OCI-LY1 (cell line): ENCODE results near the gene POGK.

Experiments
- H2AFZ ChIP-seq: fragments of 200-600 bp; sonication (generic), shearing (Covaris generic); 2 replicates; pipeline ENCODE4 v1.6.0; 2014; ENCODE audit warnings: antibody characterized with exemption, mild to moderate bottlenecking, low read length
- H3F3A ChIP-seq: fragments of 200-600 bp; sonication (generic), shearing (Covaris generic); 2 replicates; pipeline ENCODE4 v1.6.0; 2014; ENCODE audit warnings: mild to moderate bottlenecking, antibody characterized with exemption, low read length, moderate library complexity; ENCODE audit not compliant: insufficient read depth
- H3K27ac ChIP-seq: fragments of 200-600 bp; sonication (generic); 2 replicates; pipeline ENCODE4 v1.5.1; 2014; ENCODE audit warnings: low read length, mixed run types, mild to moderate bottlenecking, low read depth; ENCODE audit not compliant: poor library complexity, severe bottlenecking
- H3K27me3 ChIP-seq: fragments of 200-600 bp; sonication (generic); 2 replicates; pipeline ENCODE4 v1.6.0; 2014; ENCODE audit warnings: antibody characterized with exemption, mild to moderate bottlenecking, low read length, moderate library complexity; ENCODE audit not compliant: insufficient read depth
- H3K36me3 ChIP-seq: fragments of 200-600 bp; sonication (generic); 2 replicates; pipeline ENCODE4 v1.6.1; 2014; ENCODE audit warnings: mild to moderate bottlenecking, antibody characterized with exemption, low read length, moderate library complexity, mixed read lengths; ENCODE audit not compliant: insufficient read depth
- H3K4me1 ChIP-seq: fragments of 200-600 bp; sonication (generic); 2 replicates; pipeline ENCODE4 v1.5.1; 2014; ENCODE audit warnings: mild to moderate bottlenecking, low read length, moderate library complexity; ENCODE audit not compliant: insufficient read depth, severe bottlenecking
- H3K4me2 ChIP-seq: fragments of 200-600 bp; sonication (generic), shearing (Covaris generic); 2 replicates; pipeline ENCODE4 v1.6.1; 2014; ENCODE audit warnings: low read length
- H3K4me3 ChIP-seq: fragments of 200-600 bp; sonication (generic); 2 replicates; pipeline ENCODE4 v1.5.1; 2014; ENCODE audit warnings: low read length, low read depth, mild to moderate bottlenecking, mixed read lengths; ENCODE audit not compliant: poor library complexity, severe bottlenecking
- H3K79me2 ChIP-seq: fragments of 200-600 bp; shearing (Covaris generic); 2 replicates; pipeline ENCODE4 v1.6.1; 2016; ENCODE audit warnings: mixed run types, low read length, mixed read lengths; ENCODE audit not compliant: insufficient read depth
- H3K9ac ChIP-seq: fragments of 200-600 bp; sonication (generic), shearing (Covaris generic); 2 replicates; pipeline ENCODE4 v1.6.1; 2014; ENCODE audit warnings: mild to moderate bottlenecking, low read length, mixed read lengths
- H3K9me2 ChIP-seq: fragments of 200-600 bp; sonication (generic), shearing (Covaris generic); 2 replicates; pipeline ENCODE4 v1.6.1; 2014; ENCODE audit warnings: low read depth, mild to moderate bottlenecking, low read length, mixed read lengths
- H3K9me3 ChIP-seq: fragments of 200-600 bp; shearing (Covaris generic); 2 replicates; pipeline ENCODE4 v1.6.1; 2014; ENCODE audit warnings: low read length, mixed read lengths
- H4K20me1 ChIP-seq: fragments of 200-600 bp; sonication (generic), shearing (Covaris generic); 2 replicates; pipeline ENCODE4 v1.6.0; 2016; ENCODE audit warnings: mild to moderate bottlenecking, low read length; ENCODE audit not compliant: insufficient read depth
- CTCF ChIP-seq: fragments of 200-600 bp; sonication (generic), shearing (Covaris generic); IDR thresholded peaks from 2 replicates; pipeline ENCODE4 v1.5.1; 2017; ENCODE audit warnings: mild to moderate bottlenecking, antibody characterized with exemption, low read length, moderate library complexity, mixed read lengths
- EZH2 ChIP-seq: fragments of 200-600 bp; sonication (generic), shearing (Covaris generic); IDR thresholded peaks from 2 replicates; pipeline ENCODE4 v1.8.0; 2017; ENCODE audit warnings: borderline replicate concordance, mixed run types, mild to moderate bottlenecking, antibody characterized with exemption, low read length, moderate library complexity, mixed read lengths

POGK gene

DNA sequence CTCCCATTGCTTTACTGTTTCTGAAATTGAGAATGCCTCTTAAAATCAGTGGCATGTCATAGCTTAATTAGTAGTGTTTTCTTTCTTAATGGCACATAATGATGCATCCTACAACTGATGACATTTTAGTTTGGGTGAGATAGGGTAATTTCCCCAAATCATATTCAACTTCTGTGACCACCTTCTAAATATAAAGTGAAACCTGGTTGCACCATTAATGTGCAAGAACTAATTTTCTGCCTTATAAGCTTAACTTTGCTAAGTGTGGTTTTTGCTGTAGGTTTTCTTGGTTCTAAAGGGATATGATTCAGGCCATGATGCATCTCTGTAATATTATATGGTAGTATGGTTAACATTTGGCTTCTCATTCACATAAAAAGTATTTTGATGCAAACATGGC is 8.9 kb downstream of the POGK start:
- Histone ChIP-seq H3K4me2 (no peak overlapping the region), H4K20me1 (no peaks in the 10 kb centered on the region), H2AFZ (no peak overlapping the region), H3K9ac (no peak overlapping the region), H3K27me3 (no peaks in the 10 kb centered on the region), H3F3A (no peaks in the 10 kb centered on the region), H3K4me1 (peaks cover 9% of the 10 kb centered on the region), H3K4me3 (no peak overlapping the region), H3K79me2 (no peaks in the 10 kb centered on the region), H3K27ac (no peak overlapping the region), H3K9me2 (no peaks in the 10 kb centered on the region), H3K9me3 (no peaks in the 10 kb centered on the region), H3K36me3 (peaks cover 100% of the 10 kb centered on the region)
- no peak for TF ChIP-seq EZH2
- no peak for TF ChIP-seq CTCF

GRCh38 chr1:166849135-166849534 is 9.9 kb downstream of the POGK start:
- H3K4me1 ChIP-seq, result peaks cover 9% of the 10 kb centered on the region
- no peaks in the 10 kb centered on the region for H3K9me2 ChIP-seq
- no peak overlapping the region for H3K27ac ChIP-seq
- no peak overlapping the region for H3K9ac ChIP-seq
- no peak for TF ChIP-seq CTCF
- no peak for TF ChIP-seq EZH2
- no peaks in the 10 kb centered on the region for H3K27me3 ChIP-seq
- no peaks in the 10 kb centered on the region for H3K9me3 ChIP-seq
- H3F3A ChIP-seq, result no peaks in the 10 kb centered on the region
- no peak overlapping the region for H3K4me3 ChIP-seq
- H3K36me3 ChIP-seq, result peaks cover 100% of the 10 kb centered on the region
- H3K4me2 ChIP-seq, result no peak overlapping the region
- H4K20me1 ChIP-seq, result no peaks in the 10 kb centered on the region
- H2AFZ ChIP-seq, result no peak overlapping the region
- H3K79me2 ChIP-seq, result no peaks in the 10 kb centered on the region

GRCh38 chr1:166852918-166853317 is 13.6 kb downstream of the POGK start:
- peaks cover 100% of the 10 kb centered on the region for H3K36me3 ChIP-seq
- no peak for TF ChIP-seq CTCF
- no peak for TF ChIP-seq EZH2
- peaks cover 9% of the 10 kb centered on the region for H3K4me1 ChIP-seq
- no peaks in the 10 kb centered on the region for H4K20me1 ChIP-seq
- H3K9ac ChIP-seq, result no peak overlapping the region
- H3K9me2 ChIP-seq, result no peaks in the 10 kb centered on the region
- no peaks in the 10 kb centered on the region for H3F3A ChIP-seq
- H3K27me3 ChIP-seq, result no peaks in the 10 kb centered on the region
- no peaks in the 10 kb centered on the region for H3K79me2 ChIP-seq
- H3K9me3 ChIP-seq, result no peaks in the 10 kb centered on the region
- H2AFZ ChIP-seq, result no peak overlapping the region
- no peak overlapping the region for H3K4me3 ChIP-seq
- no peak overlapping the region for H3K27ac ChIP-seq
- no peak overlapping the region for H3K4me2 ChIP-seq
